ENCODE results near the gene AP3B1. TPM values are rescaled to one million over a fixed set of nuclear protein-coding genes. Genes with fewer than 3 reads are reported as not detected.

The AP3B1 gene
- polyA plus RNA-seq, 1 of the 3 experiments (the other 2 are of a cell fraction), result 18.0 TPM

DNA sequence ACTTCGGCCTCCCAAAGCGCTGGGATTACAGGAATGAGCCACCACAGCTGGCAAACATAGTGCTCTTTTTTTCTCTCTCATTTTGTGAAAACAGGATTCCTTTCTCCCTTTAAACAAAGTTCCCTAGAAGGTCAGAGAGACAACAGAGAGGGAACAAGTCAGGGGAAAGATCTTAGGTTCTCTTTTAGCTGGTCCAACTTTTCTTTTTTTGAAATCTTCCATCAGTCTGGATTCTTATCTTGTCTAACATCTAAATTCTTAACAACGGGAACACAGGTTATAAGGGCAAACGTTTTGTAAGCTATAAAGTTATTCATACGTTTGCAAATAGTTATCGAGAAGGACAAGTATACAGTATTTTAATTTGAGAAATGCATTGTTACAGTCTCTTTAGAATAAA is 294.3 kb downstream of the AP3B1 start:
- DNase-seq, result no peak
- H3K4me2 ChIP-seq, result no peak overlapping the region
- no peaks in the 10 kb centered on the region for H3K9me2 ChIP-seq
- H3K9ac ChIP-seq, result no peak overlapping the region
- H3K4me1 ChIP-seq (ENCODE audit: control insufficient read depth in 1 of 2, insufficient read depth in 2 of 2, low read depth in 1 of 2, low read length in 1 of 2), result peaks cover 0 to 5% of the 10 kb centered on the region in 2 experiments; a peak in 2 of 4 replicates
- no peaks in the 10 kb centered on the region for H3K79me2 ChIP-seq (ENCODE audit: insufficient read depth)
- no peaks in the 10 kb centered on the region for H4K20me1 ChIP-seq (ENCODE audit: insufficient read depth)
- ChIA-PET CTCF (interaction anchor here (1.9 to 2.0 kb wide), 2 partner anchors 7 to 439 kb away, joined by 5 to 10 read pairs; no protein-coding TSS in a partner anchor), POLR2A (no interaction called here)
- no peaks in the 10 kb centered on the region for H3F3A ChIP-seq (replicated peaks; ENCODE audit: insufficient read depth)
- no peak overlapping the region for H3K4me3 ChIP-seq (ENCODE audit: low read depth in 2 of 2, low read length in 1 of 2)
- TF ChIP-seq JUND (IDR thresholded peaks at IDR 0.05), result no peak
- no peak for TF ChIP-seq EZH2phosphoT487 (IDR thresholded peaks at IDR 0.05; ENCODE audit: borderline replicate concordance, low read depth)
- TF ChIP-seq SMC3 (IDR thresholded peaks at IDR 0.05; ENCODE audit: low read depth, low read length), result no peak
- TF ChIP-seq, protein P1, sequence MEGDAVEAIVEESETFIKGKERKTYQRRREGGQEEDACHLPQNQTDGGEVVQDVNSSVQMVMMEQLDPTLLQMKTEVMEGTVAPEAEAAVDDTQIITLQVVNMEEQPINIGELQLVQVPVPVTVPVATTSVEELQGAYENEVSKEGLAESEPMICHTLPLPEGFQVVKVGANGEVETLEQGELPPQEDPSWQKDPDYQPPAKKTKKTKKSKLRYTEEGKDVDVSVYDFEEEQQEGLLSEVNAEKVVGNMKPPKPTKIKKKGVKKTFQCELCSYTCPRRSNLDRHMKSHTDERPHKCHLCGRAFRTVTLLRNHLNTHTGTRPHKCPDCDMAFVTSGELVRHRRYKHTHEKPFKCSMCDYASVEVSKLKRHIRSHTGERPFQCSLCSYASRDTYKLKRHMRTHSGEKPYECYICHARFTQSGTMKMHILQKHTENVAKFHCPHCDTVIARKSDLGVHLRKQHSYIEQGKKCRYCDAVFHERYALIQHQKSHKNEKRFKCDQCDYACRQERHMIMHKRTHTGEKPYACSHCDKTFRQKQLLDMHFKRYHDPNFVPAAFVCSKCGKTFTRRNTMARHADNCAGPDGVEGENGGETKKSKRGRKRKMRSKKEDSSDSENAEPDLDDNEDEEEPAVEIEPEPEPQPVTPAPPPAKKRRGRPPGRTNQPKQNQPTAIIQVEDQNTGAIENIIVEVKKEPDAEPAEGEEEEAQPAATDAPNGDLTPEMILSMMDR (IDR thresholded peaks at IDR 0.05), result no peak
- no peak for TF ChIP-seq RXRA (IDR thresholded peaks at IDR 0.05; ENCODE audit: borderline replicate concordance, low read depth)
- H3K9me3 ChIP-seq, result no peaks in the 10 kb centered on the region
- no peaks in the 10 kb centered on the region for H3K27me3 ChIP-seq (ENCODE audit: insufficient read depth)
- WGBS (ENCODE audit: low lambda C conversion rate), result 78% methylated on average over 6 of the region's 6 CpGs
- no peak overlapping the region for H2AFZ ChIP-seq (ENCODE audit: low read depth)
- peaks cover 10 to 25% of the 10 kb centered on the region in 2 experiments for H3K36me3 ChIP-seq (replicated peaks in 1 of 2; ENCODE audit: control insufficient read depth in 1 of 2, insufficient read depth in 2 of 2, low read length in 1 of 2)
- H3K27ac ChIP-seq (ENCODE audit: low read depth in 2 of 2, low read length in 1 of 2), result no peak overlapping the region

DNA sequence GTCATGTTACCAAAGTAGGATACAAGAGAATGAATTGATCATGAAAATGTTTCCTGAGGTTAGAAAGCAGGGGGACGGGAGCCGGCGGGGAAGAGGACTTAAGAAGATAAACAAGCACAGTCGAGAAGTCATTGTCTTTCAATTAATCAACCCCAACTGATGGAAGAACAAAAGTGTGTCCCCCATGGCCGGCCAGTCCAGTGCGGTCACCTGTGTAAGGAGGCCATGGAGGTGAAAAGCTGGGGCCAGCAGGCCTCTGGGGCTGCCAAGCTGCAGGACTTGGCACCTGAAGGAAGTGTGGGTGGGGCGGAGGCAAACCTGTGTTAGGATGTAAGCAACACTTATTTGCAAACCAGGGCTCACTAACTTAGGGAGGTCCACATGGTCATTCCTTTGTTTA is 295.1 kb downstream of the AP3B1 start:
- WGBS (ENCODE audit: low lambda C conversion rate), result 96% methylated on average over 7 of the region's 7 CpGs
- Histone ChIP-seq H2AFZ (ENCODE audit: low read depth) (no peak overlapping the region), H3K9ac (no peak overlapping the region), H3K4me3 (ENCODE audit: low read depth in 2 of 2, low read length in 1 of 2) (no peak overlapping the region), H3K9me2 (no peaks in the 10 kb centered on the region), H4K20me1 (ENCODE audit: insufficient read depth) (no peaks in the 10 kb centered on the region), H3K9me3 (no peaks in the 10 kb centered on the region), H3K4me1 (ENCODE audit: control insufficient read depth in 1 of 2, insufficient read depth in 2 of 2, low read depth in 1 of 2, low read length in 1 of 2) (peaks cover 0 to 5% of the 10 kb centered on the region in 2 experiments; a peak in 2 of 4 replicates), H3K79me2 (ENCODE audit: insufficient read depth) (no peaks in the 10 kb centered on the region), H3K27ac (ENCODE audit: low read depth in 2 of 2, low read length in 1 of 2) (no peak overlapping the region), H3F3A (replicated peaks; ENCODE audit: insufficient read depth) (no peaks in the 10 kb centered on the region), H3K36me3 (replicated peaks in 1 of 2; ENCODE audit: control insufficient read depth in 1 of 2, insufficient read depth in 2 of 2, low read length in 1 of 2) (peaks cover 10 to 25% of the 10 kb centered on the region in 2 experiments), H3K4me2 (no peak overlapping the region), H3K27me3 (ENCODE audit: insufficient read depth) (no peaks in the 10 kb centered on the region)
- TF ChIP-seq TEAD4 (IDR thresholded peaks at IDR 0.05; ENCODE audit: borderline replicate concordance, insufficient read depth) (no peak), ELF1 (IDR thresholded peaks at IDR 0.05) (no peak), SMC3 (IDR thresholded peaks at IDR 0.05; ENCODE audit: low read depth, low read length) (no peak), GATA2 (CRISPR knock-in tag; IDR thresholded peaks at IDR 0.05) (no peak), EZH2phosphoT487 (IDR thresholded peaks at IDR 0.05; ENCODE audit: borderline replicate concordance, low read depth) (no peak), RCOR1 (IDR thresholded peaks at IDR 0.05; ENCODE audit: low read length) (no peak), TCF12 (IDR thresholded peaks at IDR 0.05) (no peak), FOXM1 (IDR thresholded peaks at IDR 0.05; ENCODE audit: low read depth) (no peak), TAF1 (IDR thresholded peaks at IDR 0.05; ENCODE audit: borderline replicate concordance, low read depth, low read length) (no peak), NFIC (IDR thresholded peaks at IDR 0.05; ENCODE audit: borderline replicate concordance) (no peak)
- TF ChIP-seq, protein P2, sequence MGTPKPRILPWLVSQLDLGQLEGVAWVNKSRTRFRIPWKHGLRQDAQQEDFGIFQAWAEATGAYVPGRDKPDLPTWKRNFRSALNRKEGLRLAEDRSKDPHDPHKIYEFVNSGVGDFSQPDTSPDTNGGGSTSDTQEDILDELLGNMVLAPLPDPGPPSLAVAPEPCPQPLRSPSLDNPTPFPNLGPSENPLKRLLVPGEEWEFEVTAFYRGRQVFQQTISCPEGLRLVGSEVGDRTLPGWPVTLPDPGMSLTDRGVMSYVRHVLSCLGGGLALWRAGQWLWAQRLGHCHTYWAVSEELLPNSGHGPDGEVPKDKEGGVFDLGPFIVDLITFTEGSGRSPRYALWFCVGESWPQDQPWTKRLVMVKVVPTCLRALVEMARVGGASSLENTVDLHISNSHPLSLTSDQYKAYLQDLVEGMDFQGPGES (IDR thresholded peaks at IDR 0.05; ENCODE audit: low read depth, low read length), result no peak
- TF ChIP-seq, protein P3, sequence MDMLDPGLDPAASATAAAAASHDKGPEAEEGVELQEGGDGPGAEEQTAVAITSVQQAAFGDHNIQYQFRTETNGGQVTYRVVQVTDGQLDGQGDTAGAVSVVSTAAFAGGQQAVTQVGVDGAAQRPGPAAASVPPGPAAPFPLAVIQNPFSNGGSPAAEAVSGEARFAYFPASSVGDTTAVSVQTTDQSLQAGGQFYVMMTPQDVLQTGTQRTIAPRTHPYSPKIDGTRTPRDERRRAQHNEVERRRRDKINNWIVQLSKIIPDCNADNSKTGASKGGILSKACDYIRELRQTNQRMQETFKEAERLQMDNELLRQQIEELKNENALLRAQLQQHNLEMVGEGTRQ (IDR thresholded peaks at IDR 0.05; ENCODE audit: borderline replicate concordance, low read depth, low read length), result no peak
- TF ChIP-seq, protein P4, sequence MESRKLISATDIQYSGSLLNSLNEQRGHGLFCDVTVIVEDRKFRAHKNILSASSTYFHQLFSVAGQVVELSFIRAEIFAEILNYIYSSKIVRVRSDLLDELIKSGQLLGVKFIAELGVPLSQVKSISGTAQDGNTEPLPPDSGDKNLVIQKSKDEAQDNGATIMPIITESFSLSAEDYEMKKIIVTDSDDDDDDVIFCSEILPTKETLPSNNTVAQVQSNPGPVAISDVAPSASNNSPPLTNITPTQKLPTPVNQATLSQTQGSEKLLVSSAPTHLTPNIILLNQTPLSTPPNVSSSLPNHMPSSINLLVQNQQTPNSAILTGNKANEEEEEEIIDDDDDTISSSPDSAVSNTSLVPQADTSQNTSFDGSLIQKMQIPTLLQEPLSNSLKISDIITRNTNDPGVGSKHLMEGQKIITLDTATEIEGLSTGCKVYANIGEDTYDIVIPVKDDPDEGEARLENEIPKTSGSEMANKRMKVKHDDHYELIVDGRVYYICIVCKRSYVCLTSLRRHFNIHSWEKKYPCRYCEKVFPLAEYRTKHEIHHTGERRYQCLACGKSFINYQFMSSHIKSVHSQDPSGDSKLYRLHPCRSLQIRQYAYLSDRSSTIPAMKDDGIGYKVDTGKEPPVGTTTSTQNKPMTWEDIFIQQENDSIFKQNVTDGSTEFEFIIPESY (IDR thresholded peaks at IDR 0.05; ENCODE audit: borderline replicate concordance, low read depth), result no peak
- TF ChIP-seq, protein P5, sequence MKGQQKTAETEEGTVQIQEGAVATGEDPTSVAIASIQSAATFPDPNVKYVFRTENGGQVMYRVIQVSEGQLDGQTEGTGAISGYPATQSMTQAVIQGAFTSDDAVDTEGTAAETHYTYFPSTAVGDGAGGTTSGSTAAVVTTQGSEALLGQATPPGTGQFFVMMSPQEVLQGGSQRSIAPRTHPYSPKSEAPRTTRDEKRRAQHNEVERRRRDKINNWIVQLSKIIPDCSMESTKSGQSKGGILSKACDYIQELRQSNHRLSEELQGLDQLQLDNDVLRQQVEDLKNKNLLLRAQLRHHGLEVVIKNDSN (IDR thresholded peaks at IDR 0.05; ENCODE audit: borderline replicate concordance, low read depth), result no peak
- no peak for DNase-seq
- POLR2A ChIA-PET, result no interaction called here
- CTCF ChIA-PET, result interaction anchor here (1.0 to 1.9 kb wide), 2 partner anchors 8 to 16 kb away, joined by 3 to 5 read pairs; no protein-coding TSS in a partner anchor
